Measurements from ENCODE around the gene SPAG8. TPM values are rescaled to one million over a fixed set of nuclear protein-coding genes. Genes with fewer than 3 reads are reported as not detected.

The SPAG8 gene
- total RNA-seq, 3 donors from 2014 or later = 1.1 to 2.2 (median 1.3) TPM

DNA sequence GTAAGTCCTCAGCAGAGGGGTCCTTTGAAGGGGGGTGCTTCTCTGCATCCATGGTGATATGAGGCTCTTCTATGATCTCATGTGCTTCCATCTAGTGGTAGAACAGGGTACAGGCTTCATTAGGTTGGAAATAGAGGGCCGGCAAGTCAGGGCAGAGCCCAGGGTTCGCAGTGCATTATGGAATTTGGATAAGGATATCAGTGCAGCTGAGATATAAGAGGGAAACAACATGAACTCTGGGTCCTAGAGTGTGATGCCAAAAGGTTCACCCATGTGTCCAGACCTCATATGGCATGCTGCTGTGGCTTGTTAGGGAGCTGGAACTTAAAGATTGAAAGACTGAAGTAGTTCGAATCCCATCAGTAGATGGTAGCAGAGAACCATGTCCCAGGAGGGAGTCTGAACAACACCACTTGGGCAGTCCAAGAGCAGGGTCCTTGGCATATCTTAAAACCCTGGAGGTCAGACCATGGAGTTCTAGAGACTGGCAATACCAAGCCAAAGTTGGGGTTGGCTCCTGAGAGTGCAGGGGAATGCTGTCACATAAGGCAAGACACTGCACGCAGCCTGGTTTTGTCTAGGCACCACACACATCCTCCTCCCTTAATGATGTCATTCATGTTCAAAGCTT is 14.1 kb upstream of the SPAG8 start:
- no peak for TF ChIP-seq POLR2AphosphoS5 (IDR thresholded peaks at IDR 0.05)
- TF ChIP-seq, protein P1, sequence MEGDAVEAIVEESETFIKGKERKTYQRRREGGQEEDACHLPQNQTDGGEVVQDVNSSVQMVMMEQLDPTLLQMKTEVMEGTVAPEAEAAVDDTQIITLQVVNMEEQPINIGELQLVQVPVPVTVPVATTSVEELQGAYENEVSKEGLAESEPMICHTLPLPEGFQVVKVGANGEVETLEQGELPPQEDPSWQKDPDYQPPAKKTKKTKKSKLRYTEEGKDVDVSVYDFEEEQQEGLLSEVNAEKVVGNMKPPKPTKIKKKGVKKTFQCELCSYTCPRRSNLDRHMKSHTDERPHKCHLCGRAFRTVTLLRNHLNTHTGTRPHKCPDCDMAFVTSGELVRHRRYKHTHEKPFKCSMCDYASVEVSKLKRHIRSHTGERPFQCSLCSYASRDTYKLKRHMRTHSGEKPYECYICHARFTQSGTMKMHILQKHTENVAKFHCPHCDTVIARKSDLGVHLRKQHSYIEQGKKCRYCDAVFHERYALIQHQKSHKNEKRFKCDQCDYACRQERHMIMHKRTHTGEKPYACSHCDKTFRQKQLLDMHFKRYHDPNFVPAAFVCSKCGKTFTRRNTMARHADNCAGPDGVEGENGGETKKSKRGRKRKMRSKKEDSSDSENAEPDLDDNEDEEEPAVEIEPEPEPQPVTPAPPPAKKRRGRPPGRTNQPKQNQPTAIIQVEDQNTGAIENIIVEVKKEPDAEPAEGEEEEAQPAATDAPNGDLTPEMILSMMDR (IDR thresholded peaks at IDR 0.05) = peak; percentile 54 to 72 (median 72)
- intact Hi-C loops (cut with DNase I; ENCODE audit: low total_unique reads) = no loop called here
- no peak overlapping the region for H3K27ac ChIP-seq
- DNase-seq (ENCODE audit: low spot score in 2 of 2) = no peak
- H3K4me1 ChIP-seq = no peaks in the 10 kb centered on the region
- H3K4me3 ChIP-seq = no peak overlapping the region
- no peaks in the 10 kb centered on the region for H3K27me3 ChIP-seq
- no peaks in the 10 kb centered on the region for H3K9me3 ChIP-seq
- no peaks in the 10 kb centered on the region for H3K36me3 ChIP-seq

DNA sequence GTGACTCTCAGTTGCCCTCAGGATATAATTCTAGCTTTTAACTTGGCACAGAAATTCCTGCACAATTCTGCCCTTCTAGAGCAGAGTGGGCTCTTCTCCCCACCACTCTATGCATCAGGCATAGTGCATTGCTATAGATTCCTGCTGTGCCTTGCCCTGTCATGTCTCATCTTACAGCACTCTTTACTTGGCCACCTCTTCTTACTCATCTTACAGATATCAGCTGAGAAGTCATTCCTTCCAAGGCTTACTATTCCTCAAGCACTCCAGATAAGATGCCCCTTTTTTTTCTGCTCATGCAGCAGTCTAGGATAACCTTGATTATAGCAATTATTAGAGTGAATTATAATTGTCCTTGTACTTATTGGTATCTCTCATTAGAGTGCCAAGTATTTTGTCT is 10.9 kb upstream of the SPAG8 start:
- Histone ChIP-seq H3K4me3 (no peak overlapping the region), H3K27me3 (no peaks in the 10 kb centered on the region), H3K36me3 (no peaks in the 10 kb centered on the region), H3K27ac (no peak overlapping the region), H3K4me1 (no peaks in the 10 kb centered on the region), H3K9me3 (no peaks in the 10 kb centered on the region)
- no peak for TF ChIP-seq POLR2A (IDR thresholded peaks at IDR 0.05)
- intact Hi-C loops (cut with DNase I; ENCODE audit: low total_unique reads) = no loop called here
- DNase-seq (ENCODE audit: low spot score in 2 of 2) = no peak

DNA sequence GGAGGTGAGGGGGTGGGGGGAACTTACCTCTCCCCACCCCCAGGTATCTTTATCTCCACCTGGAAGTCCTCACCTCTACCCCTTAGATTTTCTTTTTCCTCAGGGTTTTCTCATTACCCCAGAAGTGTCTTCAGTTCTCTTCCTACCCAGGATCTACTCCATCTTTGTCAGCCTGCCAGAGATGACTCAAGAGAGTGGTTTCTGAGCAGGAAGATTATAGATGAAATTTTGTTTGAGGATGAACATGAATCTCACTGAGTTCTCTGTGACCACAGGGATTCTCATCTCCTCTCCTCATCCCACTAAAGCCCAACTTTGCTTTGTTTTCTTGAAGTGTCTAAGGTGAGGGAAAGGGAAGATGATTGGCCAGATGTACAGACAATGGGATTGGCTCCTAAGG is 8.0 kb upstream of the SPAG8 start:
- DNase-seq (ENCODE audit: low spot score in 2 of 2) = no peak
- Histone ChIP-seq H3K36me3 (no peaks in the 10 kb centered on the region), H3K9me3 (no peaks in the 10 kb centered on the region), H3K27ac (no peak overlapping the region), H3K4me1 (no peaks in the 10 kb centered on the region), H3K27me3 (no peaks in the 10 kb centered on the region), H3K4me3 (no peak overlapping the region)
- intact Hi-C loops (cut with DNase I; ENCODE audit: low total_unique reads) = no loop called here
- TF ChIP-seq POLR2A (IDR thresholded peaks at IDR 0.05) (no peak), POLR2AphosphoS5 (IDR thresholded peaks at IDR 0.05) (no peak)
- TF ChIP-seq, protein P1 (IDR thresholded peaks at IDR 0.05) = no peak

DNA sequence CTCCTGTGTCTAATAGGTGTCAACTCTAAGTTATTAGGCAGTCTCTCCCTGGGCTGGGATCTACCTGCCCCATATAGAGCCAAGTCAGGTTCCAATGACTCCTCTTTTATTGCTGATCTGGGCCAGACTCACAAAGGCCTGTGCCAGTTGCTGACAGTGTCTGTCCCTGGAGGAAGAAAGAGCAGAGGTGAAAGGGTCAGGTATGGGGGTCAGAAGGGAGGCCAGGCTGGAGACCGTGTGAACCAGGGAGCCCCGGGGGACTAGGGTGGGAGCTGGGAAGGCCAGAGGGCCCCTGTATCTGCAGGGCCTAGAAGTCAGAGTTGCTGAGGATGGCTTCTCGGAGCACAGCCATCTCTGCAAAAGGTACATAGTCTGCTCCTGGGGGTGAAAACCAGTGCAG is 6.3 kb upstream of the SPAG8 start:
- Histone ChIP-seq H3K27ac (no peak overlapping the region), H3K27me3 (no peaks in the 10 kb centered on the region), H3K36me3 (no peaks in the 10 kb centered on the region), H3K4me1 (peaks cover 7% of the 10 kb centered on the region in 2 donors), H3K9me3 (no peaks in the 10 kb centered on the region), H3K4me3 (no peak overlapping the region)
- DNase-seq (ENCODE audit: low spot score in 2 of 2) = no peak
- no peak for TF ChIP-seq POLR2A (IDR thresholded peaks at IDR 0.05)
- TF ChIP-seq, protein P1 (IDR thresholded peaks at IDR 0.05) = no peak
- no peak for TF ChIP-seq POLR2AphosphoS5 (IDR thresholded peaks at IDR 0.05)
- intact Hi-C loops (cut with DNase I; ENCODE audit: low total_unique reads) = no loop called here

DNA sequence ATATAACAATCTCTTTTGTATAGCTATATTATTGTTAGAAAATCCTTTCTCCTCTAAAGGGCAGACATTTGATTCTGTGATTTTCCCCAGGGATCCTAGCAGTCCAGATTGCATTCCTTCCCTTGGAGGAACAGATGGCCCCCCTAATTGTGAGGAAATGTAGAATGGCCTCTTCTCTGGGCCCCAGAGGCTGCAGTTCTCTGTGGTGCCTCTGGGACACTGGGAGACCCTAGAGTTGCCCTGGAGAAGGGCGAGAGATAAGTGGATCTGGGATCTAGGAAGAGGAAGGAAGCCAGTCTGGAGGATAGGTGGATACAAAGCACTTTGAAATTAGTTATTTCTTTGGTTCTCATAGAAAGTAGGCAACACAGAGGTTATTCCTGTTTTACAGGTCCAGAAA is 4.6 kb upstream of the SPAG8 start:
- H3K4me1 ChIP-seq = peaks cover 7% of the 10 kb centered on the region in 2 donors
- H3K4me3 ChIP-seq = no peak overlapping the region
- H3K36me3 ChIP-seq = no peaks in the 10 kb centered on the region
- no peaks in the 10 kb centered on the region for H3K9me3 ChIP-seq
- DNase-seq (ENCODE audit: low spot score in 2 of 2) = no peak
- H3K27me3 ChIP-seq = no peaks in the 10 kb centered on the region
- H3K27ac ChIP-seq = no peak overlapping the region
- intact Hi-C loops (cut with DNase I; ENCODE audit: low total_unique reads) = no loop called here
- TF ChIP-seq POLR2AphosphoS5 (IDR thresholded peaks at IDR 0.05) (no peak), POLR2A (IDR thresholded peaks at IDR 0.05) (no peak)
- TF ChIP-seq, protein P1 (IDR thresholded peaks at IDR 0.05) = no peak

All from breast epithelium (tissue), 4 donors.